ENCODE data around the gene TREML2.

DNA sequence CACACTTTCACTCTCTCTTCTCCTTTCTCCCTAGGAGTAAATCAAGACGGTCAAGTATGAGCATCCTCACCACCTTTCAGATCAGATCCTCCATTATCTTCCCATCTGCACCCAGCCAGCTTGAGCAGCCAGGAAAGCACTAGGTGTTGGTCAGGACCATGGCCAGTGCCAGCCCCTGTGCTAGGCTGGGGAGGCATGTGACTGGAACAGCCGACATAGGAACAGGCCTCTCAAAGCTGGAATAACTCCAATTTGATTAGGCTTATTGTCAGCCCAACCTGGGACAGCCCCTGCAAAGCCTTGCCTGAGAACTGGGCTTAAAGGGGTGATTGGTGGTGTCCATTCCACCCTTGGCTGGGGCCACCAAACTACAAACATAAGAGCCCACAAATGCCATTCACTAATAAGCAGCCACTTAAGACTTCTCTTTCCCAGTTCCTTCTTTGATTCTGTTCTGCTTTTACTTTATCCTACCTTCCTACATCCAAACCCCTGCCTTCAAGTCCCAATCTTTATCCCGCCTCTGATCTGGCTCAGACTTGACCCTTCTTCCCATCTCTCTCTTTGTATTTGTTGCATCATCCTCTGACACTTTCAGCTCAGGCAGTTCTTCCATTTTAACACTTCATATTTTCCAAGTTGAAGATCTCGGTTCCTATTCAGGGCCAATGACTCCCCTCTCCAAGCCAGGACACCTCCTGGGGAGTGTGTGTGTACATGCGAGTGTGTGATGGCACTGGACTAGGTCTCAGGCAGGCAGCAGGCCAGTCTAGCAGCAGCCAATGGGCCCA, 33.6 kb downstream of the TREML2 start:
- TF ChIP-seq, protein P1, sequence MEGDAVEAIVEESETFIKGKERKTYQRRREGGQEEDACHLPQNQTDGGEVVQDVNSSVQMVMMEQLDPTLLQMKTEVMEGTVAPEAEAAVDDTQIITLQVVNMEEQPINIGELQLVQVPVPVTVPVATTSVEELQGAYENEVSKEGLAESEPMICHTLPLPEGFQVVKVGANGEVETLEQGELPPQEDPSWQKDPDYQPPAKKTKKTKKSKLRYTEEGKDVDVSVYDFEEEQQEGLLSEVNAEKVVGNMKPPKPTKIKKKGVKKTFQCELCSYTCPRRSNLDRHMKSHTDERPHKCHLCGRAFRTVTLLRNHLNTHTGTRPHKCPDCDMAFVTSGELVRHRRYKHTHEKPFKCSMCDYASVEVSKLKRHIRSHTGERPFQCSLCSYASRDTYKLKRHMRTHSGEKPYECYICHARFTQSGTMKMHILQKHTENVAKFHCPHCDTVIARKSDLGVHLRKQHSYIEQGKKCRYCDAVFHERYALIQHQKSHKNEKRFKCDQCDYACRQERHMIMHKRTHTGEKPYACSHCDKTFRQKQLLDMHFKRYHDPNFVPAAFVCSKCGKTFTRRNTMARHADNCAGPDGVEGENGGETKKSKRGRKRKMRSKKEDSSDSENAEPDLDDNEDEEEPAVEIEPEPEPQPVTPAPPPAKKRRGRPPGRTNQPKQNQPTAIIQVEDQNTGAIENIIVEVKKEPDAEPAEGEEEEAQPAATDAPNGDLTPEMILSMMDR (IDR thresholded peaks at IDR 0.05): no peak
- TF ChIP-seq EP300 (IDR thresholded peaks at IDR 0.05): no peak
